Measurements from ENCODE around the gene KCNJ18. TPM values are rescaled to one million over a fixed set of nuclear protein-coding genes. Genes with fewer than 3 reads are reported as not detected.
"Not testable (repeated sequence)": the region's sequence is repeated elsewhere in the genome, so short reads cannot be mapped to it uniquely, and the experiment has no call there.

The KCNJ18 gene
- total RNA-seq, 1 donor from 2014 or later = not detected

DNA sequence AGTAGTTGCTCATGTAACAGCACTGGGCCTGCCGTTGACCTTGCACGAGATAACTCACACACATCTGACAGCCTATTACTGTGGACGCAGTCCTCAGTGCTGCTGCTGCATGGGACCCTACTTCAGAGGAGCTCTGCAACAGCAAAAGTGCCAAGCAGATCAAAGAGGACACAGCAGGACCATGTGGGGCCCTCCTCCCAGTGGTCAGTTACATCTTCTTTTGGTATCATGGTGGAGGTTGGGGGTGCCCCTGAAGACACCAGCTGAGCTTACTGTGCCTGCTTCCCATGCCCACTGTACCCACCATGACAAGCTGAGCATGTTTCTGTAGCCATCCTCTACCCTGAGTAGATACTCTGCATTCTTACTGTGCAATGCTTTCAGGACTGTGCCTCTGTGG is 41.6 kb downstream of the KCNJ18 start:
- DNase-seq = not testable (repeated sequence)

DNA sequence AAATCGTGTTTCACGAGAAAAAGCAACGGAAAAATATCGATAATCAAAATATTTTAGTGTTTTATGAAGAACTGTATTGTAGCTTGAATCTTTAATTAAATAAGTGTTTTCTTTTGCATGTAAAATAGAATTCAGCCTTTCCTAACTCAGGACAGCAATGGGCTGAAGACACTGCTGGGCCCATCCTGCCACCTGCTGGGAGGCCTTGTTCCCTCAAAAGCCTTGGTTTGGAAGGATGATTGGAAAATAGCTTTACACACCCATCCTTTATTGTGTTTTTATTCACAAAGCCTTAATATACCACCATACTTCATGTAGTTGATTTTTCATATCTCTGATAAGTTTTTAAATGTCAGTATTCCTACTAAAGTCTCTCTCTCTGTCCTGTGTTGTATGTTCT is 43.5 kb downstream of the KCNJ18 start:
- DNase-seq = not testable (repeated sequence)

DNA sequence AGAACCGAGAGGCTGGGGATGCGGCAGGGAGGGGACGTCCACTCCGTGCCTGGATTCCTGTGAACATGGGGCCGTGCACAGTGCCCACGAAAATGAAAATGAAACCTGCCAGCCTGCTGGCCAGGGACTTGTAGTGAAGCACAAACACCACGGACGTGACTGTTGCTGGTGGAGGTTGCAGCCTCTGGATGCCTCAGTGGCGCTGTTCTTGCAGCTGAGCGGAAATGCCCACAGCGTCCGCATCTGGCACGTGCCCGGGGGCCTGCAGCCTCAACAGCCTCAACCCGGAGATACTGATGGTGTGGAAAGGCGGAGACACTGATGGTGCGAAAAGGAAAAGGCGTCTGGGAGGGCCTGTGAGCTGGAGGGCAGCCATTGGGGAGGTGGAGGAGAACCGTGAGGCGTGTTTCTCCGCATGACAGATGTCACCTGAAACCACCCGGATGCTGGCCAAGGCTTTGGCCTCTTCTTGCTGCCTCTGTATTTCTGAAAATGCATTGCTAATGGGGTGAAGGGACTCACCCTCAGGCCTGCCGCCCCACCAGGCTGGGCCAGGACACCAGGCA is 44.8 kb downstream of the KCNJ18 start:
- DNase-seq = not testable (repeated sequence)

DNA sequence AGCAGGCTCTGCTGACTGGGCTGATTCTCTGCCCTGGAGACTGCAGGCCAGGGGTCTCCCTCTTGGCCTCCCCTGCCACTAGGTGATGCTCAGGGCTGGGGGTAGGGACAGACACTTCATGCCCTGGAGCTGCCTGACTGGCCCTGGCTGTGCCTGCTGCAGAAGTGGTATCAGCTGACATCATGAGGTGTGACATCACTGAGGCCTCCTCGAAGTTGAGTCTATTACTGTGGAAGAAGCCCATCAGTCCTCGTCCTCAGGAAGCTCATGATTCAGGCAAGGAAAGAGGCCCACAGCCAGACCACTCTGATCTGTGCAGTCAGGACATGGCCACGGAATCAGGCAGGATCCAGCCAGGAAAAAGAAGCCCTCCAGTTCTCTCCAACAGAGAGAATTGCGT is 45.9 kb downstream of the KCNJ18 start:
- not testable (repeated sequence) for DNase-seq

DNA sequence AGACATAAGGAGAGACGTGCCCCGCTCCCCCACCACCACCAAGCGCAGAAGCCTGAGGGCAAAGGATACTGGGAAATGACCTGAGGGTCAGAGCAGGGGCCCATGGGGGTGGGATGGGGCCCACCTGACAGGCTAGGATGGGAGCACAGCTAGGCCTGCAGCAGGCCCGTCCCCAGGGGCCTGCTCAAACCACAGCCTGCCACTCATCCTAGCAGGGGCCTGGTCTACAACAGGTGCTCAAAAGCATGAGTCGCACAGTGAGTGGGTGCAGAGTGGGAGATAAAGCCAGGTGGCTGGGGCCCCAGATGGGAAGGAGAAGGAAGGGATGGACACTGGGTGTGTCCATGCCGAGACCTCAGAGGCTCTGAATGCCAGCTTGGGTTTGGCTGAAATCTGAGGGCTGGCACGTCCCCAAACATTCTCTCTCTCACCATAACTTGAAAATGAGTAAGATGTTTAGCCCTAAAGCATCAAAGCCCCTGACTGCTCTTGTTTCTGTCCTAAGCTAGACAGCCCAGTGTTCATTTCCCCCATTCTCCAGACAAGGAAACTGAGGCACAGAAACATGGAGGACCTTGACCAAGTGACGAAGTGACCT is 46.7 kb downstream of the KCNJ18 start:
- not testable (repeated sequence) for DNase-seq

DNA sequence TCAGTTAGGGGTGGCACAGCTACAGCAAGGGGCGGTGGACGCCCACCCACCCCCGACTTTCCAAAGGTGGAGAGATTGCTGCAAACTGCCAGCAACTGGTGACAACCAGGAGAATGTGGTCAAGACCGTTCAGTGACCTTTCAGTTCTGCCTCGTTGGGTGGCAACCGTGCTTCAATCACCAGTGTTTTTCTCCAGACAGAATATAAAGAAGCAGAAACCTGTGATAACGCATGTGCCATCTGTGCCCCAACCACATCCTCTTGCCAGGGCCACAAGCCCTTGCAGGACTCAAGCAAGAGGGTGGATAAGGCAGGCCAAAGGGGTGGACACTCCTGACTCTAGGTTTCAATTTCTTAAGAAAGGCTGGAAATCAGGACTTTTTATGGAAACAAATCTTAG is 47.2 kb downstream of the KCNJ18 start:
- not testable (repeated sequence) for DNase-seq

DNA sequence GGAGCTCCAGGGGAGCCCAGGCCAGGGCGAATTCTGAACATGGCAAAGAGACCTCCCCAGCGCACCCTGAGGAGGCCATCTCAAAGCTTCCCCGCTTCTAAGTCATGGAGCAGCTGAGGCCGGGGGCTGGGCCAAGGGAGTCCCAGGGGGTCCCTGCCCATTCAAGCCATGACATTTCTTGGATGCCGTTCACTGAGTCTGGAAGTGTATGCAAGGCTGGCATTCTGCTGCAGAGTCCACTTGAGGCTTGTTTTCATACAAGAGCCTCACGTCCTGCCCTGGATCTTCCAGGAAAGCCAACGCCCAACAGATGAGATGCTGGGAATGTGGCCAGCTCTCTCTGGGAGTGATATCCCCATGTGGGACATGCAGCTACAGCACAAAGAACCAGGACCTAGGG is 48.5 kb downstream of the KCNJ18 start:
- DNase-seq = not testable (repeated sequence)

DNA sequence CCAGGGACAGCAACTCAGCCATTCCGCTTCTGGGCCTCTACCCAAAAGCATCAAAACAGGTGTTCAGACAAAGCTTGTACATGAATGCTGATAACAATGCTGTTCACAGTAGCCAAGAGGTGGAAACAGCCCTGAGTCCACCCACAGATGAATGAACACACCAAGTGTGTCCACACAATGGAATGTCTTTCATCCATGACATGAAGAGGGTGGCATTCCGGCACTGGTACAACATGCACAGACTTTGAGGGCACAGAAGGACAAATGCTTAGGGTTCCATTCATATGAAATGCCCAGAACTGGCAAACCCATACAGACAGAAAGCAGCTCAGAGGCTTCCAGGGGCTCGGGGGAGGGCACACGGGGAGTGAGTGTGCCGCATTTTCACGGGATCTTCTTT is 49.2 kb downstream of the KCNJ18 start:
- DNase-seq = not testable (repeated sequence)

DNA sequence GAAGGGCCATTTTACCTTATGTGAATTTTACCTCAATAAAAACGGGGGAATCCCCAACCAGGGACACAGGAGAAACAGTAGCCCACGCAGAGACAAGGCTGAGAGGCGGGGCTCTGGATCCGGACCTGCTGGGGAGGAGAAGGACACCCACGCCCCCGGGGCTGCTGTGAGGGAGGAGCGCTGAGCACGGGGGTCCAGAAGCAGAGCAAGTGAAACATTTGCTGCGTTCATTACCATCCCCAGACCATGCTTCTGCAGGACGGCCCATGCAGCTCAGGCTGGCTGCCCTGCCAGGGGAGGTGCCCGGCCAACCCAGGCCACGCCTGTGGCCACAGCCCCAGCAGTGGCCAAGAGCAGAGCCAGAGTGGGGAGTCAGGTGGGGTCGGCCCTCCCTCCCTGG is 50.0 kb downstream of the KCNJ18 start:
- no peak for DNase-seq

DNA sequence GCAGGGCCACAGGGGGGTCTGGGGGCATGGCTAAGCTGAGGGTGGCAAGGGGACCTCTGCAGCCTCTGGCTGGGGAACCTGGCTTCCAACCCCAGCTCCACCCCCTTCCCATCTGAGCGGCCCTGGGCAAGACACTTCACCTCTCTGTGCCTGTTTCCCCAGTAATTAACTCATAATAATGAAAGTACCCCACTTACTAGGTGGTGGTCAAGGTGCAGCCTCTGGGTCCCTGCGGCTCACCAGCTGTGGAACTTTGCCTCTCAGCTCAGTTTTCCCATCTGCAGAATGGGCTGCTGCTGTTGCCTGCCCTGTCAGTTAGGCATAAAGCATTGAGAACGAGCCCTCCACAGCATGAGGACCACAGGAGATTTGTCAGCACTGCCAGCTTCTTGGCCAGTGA is 51.8 kb downstream of the KCNJ18 start:
- DNase-seq = not testable (repeated sequence)

DNA sequence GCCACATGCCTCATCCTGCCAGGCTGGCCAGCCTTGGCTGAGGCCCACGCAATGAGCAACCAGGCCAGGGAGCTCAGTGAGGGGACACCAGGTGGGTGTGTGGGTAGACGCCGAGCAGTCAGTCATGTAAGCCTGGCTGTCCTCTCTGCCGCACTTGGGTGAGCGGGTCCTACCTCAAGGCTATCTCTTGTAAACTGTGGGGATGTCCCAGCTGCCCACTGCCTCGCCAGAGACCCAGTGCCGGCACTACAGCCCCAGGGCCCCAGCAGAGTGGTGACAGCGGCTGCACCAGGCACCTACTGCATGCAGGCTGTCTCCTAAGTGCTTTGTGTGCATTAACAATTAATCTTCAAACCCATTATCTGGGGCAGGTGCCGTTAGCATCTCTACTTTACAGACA is 52.3 kb downstream of the KCNJ18 start:
- not testable (repeated sequence) for DNase-seq

DNA sequence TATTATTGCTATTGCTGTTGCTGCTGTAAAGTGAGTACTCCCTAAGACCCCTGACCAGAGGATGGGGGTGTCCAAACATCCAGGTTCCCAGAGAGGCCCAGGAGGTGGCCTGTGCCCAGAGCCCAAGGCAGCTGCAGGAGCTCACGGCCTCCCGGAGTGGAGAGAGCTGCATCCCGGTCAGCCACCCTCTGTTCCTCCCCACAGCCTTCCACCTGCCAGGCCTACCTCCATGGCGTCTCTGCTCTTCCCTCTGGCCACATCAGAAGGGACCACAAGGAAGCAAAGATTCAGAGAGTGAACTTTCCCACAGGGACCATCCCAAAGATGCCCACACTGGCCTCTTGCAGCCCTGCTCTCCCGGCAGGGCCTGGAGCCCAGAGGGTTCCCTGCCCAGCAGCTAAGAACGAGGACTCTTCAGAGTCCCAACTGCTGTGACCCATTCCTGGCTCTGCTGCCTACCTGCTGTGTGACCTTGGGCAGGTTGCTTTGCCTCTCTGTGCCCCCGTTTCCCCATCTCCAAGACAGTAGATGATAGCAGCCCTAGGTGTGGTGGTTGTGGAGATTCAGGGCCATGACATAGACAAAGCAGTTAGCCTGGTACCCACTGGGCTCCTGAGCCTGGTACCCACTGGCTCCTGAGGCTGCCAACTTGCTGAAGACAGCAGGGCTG is 53.2 kb downstream of the KCNJ18 start:
- DNase-seq = not testable (repeated sequence)

DNA sequence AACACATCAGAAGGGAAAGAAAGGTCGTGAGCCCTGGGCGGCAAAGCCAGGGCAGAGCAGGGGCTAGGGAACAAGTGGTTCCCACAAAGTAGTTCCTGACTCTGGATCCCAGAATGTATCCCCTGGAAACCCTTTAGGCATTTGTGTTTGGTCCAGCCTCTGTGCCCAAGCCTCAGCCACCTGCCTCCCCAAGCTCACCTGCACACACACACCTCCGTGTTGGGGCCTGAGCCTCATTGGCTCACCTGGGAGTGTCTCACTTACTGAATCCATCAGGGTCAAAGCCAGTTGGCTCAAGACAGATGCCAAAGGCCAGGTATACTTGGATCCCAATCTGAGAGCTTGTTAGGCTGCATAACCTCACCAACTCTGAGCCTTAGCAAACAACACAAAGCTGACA is 54.1 kb downstream of the KCNJ18 start:
- not testable (repeated sequence) for DNase-seq

DNA sequence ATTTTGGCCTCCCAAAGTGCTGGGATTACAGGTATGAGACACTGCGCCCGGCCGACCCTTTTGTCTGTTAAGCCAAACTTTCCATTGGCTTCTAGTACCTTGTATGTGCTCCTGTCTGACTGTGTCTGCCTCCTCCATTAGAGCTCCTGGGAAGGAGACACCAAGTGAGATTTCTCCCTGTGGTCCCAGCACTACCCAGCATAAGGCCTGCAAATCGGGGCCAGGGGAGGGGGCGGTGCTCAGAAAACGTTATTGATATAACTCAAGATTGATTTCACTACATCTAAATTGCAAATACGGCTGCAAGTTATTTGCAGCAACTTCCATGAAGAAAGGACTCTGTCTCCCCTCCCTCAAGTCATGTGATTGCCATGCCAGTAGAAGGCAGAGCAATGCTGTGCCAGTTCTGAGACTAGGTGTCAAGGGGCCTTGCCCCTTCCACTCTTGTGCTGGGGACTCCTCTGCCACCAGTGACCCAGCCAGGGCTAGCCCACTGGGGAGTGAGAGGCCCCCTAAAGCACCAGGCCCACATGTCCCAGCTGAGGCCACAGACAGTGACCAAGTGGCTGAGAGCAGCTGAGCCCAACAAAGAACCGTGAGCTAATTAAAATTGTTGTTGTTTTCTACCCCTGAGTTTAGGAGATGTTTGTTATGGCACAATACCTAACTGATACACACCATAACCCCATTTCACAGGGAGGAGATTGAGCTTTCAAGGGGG is 55.0 kb downstream of the KCNJ18 start:
- DNase-seq = not testable (repeated sequence)

DNA sequence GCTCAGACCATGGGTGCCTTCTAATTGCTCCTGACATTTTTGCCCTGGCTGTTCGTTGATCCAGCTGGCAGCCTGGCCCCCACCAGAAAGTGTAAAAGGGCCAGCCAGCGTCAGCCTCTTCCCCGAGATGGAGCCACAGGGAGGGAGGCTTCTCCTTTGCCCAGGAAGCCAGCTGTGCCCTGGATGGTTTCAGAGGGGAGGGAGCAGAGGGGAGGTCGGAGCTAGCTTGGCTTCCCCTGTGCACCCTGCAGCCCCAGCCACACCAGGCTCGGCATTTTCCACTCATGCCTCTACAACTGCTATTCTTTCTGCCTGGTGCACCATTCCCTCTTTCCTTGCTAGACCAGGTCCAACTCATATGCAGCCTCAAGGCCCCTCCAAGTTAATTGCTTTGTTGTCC is 56.4 kb downstream of the KCNJ18 start:
- DNase-seq = not testable (repeated sequence)

DNA sequence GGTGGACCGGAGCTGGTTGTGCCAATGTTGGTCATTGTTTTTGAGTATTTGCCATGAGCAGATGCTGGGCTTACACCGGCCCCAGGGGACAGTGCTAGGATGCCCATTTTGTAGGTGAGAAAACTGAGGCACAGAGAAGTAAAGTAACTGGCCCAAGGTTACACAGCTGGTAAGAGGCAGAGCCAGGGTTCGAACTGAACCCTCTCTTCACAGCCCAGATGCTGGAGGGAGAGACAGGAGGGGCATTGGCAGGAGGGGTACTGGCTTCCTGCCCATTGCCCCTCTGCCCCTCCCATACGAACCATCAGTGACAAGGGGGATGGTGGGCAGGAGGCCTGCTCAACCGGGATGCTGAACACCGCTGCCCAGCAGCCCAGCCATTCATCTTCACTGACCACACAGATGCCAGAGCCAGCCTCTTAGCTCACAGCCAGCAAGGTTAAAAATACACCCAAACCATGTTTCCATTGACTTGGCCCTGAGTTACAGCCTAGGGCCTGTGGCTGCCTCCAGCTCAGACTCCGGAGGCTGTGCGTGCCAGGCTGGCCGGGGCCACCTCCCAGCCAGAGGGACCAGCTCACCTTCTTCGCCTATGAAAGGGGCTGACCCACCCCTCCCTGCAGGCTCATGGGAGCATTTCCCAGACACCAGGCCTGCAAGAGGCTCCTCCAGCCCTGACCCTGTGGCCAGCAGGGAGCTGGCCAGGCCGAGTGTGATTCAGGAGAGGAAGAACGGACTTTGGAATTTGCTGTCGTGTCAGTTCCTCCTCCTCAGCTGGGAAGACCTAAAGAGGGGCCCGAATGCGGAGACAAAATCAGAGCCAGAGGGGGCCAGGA is 57.6 kb downstream of the KCNJ18 start:
- DNase-seq = not testable (repeated sequence)

DNA sequence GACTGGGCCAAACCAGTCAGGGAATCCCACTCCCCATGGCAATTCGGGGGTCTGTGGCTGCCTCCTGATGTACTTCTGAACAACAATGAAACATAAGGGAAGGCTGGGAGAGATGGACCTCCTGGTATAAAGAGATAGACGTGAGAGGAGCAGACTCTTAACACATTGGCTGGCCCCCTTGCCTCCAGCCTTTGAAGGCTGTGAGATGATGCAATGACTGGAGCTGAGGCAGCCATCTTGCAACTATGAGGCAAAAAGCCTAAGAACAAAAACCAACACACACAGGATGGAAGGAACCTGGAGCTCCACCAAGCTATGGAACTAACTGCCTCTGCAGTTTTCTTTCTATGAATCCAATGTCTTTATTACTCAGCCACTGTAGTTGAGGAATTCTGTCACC is 58.8 kb downstream of the KCNJ18 start:
- not testable (repeated sequence) for DNase-seq
